IPS DF 4.7 (cell line): Measurements from ENCODE around the gene HELQ.
A peak's percentile ranks its signal among the peaks of the same experiment; 100 is the strongest.
"Not testable (repeated sequence)": the region's sequence is repeated elsewhere in the genome, so short reads cannot be mapped to it uniquely, and the experiment has no call there.

Experiments used
- DNase-seq: peaks from one replicate; pipeline ENCODE4 v3.0.0-alpha.2; 2013; ENCODE audit warnings: low spot score; ENCODE audit errors: extremely low read depth

The HELQ gene, protein sequence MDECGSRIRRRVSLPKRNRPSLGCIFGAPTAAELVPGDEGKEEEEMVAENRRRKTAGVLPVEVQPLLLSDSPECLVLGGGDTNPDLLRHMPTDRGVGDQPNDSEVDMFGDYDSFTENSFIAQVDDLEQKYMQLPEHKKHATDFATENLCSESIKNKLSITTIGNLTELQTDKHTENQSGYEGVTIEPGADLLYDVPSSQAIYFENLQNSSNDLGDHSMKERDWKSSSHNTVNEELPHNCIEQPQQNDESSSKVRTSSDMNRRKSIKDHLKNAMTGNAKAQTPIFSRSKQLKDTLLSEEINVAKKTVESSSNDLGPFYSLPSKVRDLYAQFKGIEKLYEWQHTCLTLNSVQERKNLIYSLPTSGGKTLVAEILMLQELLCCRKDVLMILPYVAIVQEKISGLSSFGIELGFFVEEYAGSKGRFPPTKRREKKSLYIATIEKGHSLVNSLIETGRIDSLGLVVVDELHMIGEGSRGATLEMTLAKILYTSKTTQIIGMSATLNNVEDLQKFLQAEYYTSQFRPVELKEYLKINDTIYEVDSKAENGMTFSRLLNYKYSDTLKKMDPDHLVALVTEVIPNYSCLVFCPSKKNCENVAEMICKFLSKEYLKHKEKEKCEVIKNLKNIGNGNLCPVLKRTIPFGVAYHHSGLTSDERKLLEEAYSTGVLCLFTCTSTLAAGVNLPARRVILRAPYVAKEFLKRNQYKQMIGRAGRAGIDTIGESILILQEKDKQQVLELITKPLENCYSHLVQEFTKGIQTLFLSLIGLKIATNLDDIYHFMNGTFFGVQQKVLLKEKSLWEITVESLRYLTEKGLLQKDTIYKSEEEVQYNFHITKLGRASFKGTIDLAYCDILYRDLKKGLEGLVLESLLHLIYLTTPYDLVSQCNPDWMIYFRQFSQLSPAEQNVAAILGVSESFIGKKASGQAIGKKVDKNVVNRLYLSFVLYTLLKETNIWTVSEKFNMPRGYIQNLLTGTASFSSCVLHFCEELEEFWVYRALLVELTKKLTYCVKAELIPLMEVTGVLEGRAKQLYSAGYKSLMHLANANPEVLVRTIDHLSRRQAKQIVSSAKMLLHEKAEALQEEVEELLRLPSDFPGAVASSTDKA

DNA sequence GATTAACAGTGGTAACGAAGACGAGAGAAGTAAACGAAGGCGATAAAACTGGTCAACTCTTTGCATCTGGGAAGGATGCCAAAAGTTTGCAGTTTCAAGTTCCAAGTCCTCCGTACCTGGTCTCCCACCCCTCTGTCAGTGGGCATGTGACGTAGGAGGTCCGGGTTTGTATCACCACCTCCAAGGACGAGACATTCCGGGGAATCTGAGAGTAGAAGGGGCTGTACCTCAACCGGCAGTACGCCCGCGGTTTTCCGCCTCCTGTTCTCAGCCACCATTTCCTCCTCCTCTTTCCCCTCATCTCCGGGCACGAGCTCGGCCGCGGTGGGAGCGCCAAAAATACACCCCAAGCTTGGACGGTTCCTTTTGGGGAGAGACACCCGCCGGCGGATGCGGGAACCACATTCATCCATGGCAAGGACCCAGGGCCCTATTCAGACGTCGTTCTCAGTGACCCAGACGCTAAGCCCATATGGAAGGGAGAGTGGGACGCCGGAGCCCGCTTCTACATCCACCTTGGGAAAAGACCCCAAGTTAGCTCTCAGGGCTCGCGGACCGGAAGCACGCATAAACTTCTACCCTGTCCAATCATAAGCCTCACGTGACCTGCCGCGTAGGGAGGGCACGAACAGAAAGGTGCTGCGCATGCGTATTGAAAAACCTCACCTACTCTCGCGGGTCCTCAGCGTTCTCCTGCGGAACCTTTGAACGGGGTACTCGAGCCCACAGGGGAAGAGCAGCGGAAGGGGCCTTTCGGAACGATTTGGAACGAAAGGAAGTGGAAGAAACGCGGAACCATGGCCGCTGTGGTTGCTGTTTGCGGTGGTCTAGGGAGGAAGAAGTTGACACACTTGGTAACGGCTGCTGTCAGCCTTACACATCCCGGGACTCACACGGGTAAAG is at the start of gene HELQ, which contains the start of gene MRPS18C:
HELQ (minus strand) TSS at position 543 of the 903 bp plus-strand sequence; CDS start at position 413, 130 bp downstream.
MRPS18C (plus strand) TSS at position 778 of the 903 bp plus-strand sequence; CDS start at position 798, 20 bp downstream.
- peak; percentile 97 for DNase-seq

DNA sequence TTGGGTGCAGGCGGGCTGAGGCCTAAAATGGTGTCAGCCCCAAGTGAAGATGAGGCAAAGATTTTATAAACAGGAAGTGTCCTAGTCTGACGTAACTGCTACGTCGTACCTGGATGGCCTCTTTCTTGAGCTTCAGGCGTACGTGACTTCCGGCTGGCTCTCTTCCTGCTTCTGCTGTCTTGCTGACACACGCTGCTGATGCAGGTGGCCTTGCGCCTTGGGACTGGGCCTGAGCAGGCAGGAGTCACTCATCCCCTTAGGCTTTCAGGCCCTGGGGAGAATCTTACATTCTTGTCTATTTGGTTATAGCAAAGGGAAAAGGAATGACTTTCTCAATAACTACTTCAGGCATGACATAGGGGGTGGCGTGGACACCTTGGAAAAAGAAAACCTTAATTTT is 49.4 kb upstream of the HELQ start:
- DNase-seq, result no peak

DNA sequence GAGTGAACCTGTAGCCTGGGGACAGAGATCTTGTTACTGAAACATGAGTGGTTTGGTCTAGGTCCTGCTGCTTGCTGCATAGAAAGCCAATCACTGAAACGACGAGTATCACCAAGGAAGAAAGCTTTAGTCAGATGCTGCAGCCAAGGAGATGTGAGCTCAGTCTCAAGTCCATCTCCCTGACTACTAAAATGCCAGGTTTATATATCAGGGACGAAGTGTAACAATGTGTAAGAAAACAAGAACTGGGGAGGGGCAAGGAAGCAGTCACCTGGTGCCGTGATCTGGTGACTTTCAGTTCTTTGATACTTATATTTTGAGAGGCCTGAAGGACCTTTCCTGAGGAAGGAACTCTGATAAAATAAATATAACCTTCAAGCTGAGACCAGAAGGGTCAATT is 48.9 kb upstream of the HELQ start:
- DNase-seq, result no peak

DNA sequence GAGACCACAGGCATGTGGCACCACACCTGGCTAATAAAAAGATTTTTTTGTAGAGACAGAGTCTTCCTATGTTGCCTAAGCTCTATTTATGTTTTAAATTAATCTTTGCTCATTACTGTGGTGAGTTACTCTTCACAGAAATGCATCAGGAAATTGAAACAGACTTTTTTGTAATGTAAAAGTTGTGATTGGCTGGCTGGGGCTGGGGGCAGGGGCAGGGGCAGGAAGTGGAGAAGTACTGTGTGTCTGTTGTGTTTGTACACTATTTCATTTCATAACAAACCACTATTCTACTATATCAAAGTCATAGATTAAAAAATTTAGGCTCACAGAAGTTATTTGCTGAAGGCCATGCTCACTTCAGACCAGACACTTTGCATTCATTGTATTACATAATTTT is 48.4 kb upstream of the HELQ start:
- DNase-seq, result no peak

DNA sequence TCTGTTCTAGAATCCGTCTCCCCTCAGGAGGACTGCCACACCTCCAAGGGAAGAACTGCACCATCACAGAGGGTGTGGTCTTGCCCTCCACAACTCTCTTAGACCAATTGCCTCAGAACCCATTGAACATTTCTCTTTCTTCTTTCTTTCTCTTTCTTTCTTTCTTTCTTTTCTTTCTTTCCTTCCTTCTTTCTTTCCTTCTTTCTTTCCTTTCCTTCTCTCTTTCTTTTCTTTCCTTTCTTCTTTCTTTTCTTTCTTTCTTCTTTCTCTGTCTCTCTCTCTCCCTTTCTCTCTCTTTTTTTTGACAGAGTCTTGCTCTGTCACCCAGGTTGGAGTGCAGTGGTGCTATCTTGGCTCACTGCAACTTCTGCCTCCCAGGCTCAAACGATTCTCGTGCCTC is 46.0 kb upstream of the HELQ start:
- not testable (repeated sequence) for DNase-seq

DNA sequence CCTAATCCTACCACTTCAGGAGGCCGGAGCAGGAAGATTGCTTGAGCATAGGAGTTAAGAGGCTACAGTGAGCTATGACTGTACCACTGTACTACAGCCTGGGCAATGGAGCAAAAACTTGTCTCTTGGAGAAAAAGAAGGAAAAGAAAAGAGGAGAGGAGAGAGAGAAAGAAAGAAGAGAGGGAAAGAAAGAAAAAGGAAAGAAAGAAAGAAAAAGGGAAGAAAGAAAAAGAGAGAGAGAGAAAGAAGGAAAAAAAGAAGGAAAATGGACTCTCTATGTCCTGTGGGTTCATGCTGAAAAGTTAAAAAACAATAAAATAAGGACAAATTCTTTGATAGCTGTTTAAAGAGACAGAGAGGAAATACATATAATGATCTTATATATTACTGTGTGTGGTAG is 42.6 kb upstream of the HELQ start:
- DNase-seq, result no peak

DNA sequence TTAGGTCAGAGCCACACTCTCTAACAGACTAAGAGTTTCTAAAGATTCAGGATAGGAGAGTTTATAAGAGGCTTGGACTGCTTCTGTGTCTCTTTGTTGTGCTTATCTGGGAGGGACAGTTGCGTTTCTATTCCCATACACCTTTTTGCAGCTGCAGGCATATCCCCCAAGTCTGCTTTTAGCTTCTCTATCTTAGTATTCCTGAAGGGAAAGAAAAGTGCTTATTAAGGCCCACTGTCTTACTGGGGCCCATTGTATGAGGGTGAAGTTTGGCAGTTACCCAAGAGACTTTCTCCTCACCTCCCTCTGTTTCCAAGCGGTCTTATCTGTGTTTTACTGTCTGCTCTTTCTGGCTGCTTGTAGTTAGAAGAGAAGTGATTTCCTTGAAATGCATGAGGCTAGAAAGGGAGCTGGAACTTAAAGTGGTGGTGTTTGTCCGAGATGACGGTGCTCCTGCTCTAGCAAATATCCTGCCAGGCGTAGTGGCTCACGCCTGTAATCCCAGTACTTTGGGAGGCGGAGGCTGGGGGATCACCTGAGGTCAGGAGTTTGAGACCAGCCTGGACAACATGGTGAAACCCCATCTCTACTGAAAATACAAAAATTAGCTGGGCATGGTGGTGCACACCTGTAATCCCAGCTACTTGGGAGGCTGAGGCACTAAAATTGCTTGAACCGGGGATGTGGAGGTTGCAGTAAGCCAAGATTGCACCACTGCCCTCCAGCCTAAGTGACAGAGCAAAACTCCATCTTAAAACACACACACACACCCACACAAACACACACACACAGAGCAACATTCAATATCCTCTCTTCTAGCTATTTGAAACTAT is 40.7 kb upstream of the HELQ start:
- DNase-seq, result not testable (repeated sequence)

DNA sequence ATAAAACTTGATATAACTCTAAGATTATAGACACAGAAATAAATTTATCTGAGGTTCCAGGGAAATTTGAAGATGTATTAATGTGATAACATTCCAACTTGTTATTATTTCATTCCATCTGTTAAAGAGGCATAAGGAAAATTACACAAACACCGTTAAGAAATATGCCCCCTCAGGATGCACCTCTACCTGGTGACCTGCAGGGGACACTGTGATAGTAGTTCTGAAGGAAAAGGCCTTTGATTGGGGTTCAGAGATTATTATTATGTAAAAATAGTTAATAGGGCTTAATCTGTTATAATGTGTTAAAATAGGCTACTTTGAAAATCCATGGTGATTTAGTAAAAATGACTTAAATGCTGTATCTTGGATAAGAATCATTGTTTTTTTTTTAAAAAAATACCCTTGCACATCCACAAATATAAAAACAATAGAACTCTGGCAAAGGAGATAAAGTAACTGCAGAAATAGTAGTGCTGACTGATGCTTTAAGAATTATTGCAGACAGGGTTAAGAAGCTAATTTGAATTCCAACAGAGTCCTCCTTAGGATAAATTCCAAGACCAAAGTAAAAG is 35.3 kb upstream of the HELQ start:
- DNase-seq, result no peak

DNA sequence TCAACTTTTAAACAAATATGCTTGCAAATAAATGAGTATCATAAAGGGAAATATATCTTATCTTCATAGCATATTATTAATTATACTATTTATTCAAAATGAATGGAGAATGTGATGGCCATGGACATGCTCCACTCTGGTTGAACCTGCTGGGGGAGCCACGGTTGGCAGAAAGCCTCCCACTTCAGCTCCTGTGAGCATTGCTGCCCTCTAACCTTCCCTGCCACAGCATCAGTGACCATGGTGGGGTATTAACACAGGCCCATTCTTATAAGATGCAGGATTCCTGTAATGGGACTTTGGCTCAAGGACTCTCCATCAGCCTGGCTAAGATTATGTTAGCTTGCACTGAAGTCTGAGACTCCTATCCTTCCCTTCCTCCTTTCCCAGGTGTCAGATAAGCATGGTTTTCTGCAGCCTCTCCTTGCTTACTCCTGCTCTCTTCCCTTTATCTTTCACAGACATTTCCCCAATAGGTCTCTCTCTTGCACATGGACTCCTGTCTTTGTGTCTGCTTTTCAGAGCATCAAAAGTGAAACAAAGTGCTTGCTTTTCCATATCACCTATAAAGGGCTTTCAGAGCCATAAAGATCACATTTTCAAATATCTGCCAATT is 34.2 kb upstream of the HELQ start:
- DNase-seq, result no peak

DNA sequence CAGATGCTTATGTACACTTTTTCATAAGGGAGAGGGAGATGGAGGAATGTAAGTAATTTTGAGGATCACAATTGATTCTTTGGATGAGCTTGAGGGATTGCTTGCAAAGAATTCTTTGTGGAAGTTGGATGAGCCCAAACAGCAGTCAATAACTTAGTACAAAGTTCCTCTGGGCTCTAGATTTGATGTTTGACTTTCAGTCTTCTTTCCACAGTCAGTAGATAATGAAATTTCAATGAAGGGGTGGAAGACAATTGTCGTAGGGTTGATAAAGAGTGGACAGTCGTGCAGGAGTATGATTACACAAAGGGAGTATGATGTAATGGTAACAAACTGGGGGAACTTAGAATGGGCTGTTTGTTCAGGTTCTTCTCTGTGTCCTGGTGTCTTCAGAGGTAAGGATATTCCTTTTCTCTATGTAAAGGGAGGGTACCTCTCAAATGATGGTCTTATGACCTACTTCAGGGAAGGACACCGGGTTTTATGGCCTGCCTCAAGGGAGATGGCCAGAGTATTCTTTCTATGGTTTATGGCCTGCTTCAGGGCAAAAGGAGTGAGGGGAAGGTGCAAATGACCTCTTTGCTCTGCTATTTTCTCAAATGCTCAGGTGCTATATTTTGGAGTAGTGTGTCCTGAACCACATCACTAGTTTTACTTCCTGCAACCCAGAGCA is 31.0 kb upstream of the HELQ start:
- DNase-seq, result no peak

DNA sequence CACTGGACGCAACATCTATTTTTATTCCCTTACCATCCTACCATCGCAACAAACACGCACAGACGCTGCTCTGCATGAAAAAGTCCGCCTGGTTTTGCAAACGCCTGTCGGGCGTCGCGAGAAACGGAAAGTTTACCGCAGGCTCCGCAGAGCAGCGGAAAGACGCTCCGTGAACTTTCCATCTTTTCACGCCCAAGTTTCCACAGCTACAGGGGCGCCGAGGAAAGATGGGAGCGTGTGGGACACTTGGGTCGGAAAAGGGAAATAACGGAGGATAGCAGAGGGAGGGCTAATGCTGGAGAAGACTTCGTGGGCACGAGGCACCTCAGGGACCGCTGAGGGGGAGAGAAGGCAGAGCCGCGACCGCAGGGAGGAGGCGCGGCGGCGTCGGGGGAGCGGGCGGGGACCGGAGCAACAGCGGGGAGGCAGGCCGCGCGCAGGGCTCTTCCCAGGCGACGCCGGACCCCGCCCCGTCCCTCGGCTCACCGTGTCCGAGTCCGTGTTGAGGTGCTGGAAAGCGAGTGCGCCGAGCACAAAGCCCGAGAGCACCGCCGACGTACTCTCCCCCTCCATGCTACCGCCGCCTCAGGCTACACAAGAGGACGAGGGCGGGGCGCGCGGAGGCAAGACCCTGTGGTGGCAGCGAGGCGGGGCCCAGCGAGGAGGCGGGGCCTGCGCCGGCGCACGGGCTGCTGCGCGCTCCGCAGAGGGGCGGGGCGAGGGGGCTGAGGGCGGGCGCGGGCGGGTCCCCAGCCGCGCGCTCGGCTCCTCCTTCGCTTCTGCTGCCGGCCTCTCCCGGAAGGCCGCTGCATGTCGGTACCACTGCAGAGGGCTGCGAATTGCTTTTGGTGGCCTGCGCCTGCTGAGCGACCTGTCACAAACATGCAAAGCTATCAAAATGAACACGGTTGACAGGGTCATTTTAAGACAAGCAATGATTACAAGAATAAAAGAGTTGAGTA is 29.2 kb upstream of the HELQ start, which contains the start of gene ABRAXAS1:
ABRAXAS1 (minus strand) TSS at position 601 of the 962 bp plus-strand sequence; CDS start at position 573, 28 bp downstream.
- no peak for DNase-seq

DNA sequence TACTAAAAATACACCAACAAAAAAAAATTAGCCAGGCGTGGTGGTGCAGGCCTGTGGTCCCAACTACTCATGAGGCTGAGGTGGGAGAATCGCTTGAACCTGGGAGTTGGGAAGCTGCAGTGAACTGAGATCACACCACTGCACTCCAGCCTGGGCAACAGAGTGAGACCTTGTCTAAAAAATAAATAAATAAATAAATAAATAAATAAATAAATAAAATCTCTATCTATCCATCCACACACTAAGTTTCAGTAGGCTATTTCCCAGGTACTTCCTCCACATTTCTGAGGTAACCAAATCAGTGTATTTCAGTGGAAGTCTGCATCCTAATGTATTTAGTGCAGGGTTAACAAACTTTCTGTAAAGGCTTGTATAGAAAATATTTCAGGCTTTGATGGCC is 18.3 kb upstream of the HELQ start:
- DNase-seq, result no peak

DNA sequence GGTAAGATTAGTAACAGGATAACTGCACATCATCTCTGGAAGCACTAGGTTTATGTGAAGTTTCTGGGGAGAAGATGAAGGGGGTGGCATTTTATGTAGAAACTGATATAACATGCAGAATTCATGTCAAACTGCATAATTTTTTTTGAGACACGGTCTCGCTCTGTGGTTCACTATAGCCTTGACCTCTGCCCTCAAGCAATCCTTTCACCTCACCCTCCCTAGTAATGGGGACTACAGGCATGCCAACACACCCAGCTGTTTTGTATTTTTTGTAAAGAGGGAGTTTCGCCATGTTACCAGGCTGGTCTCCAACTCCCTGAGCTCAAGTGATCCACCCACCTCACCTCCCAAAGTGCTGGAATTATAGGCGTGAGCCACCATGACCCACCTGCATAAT is 17.8 kb upstream of the HELQ start:
- no peak for DNase-seq

DNA sequence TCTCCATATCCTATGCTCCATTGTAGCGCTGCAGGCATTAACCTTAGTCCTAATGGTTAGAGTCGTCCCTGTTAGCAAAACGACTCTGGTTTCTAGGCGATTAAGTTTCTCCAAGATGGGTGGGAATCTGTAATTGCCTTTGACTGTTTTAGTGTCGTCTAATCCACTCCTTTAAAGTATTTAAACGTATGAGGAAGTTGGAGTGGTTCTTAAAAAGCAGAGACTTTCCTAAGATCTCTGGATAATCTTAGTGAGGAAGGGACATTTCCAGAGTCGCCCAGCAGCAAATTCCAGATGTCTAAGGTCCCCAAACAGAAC is 520 bp upstream of the HELQ start:
- no peak for DNase-seq

DNA sequence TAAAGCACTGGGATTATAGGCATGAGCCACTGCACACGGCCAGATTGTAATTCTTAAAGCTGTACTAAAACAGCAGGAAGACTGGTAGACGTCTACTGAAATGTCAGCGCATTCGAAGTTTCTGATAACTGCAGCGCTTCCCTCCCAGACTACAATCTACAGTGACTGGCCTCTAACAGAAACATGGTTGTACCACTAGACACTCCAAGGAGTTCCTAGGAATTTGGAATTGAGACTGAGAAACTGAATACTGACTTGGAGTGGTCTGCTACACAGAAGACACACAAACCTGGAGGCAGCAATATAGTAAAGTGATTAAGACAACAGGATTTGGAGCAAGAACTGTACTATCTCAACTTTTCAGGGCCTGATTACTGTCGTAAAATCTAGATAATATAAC is 937 bp downstream of the HELQ start:
- no peak for DNase-seq

DNA sequence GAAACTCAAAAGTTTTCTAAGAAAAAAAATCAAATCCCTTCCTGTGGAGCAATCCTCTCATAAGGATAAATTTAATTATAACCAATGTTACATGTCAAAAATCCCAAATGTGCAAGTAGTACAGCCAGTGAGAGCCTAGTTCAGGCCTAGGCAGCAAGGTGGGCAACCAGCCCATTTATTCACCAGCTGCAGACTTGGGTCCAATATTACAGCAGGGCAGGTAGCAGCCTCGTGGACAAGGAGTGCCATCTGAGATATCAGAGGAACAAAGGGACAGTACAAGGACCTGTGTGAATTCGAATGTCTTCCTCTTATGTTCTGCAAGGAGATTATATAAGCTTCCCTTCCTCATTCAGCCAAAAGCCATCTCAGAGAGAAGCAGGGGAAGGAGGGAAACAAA is 6.6 kb downstream of the HELQ start:
- DNase-seq, result no peak

DNA sequence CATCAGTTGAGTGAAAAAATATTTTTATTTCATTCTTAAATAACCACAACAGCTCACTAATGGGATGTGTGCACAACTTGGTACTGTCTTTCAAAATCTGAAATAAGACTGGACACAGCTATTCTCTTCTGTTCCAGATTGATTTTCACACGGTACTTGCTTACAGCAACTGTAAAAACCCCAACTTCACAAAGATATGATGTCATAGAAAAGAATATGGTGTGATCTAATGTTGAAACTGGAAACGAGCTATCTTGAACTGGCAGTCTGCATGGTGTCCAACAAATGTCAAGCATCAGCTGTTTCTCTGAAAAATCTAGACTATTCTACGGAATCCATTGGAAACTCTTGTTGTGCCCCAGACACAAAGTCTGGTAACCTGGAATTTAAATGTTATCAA is 14.7 kb downstream of the HELQ start:
- no peak for DNase-seq
